HG02759 (cell line): ENCODE data around the gene ADRB1.
A peak's percentile ranks its signal among the peaks of the same experiment; 100 is the strongest.

Source experiments
- ATAC-seq: cut with Tn5 transposase; IDR thresholded peaks from one replicate; pipeline ENCODE4 v1.9.1; 2021; ENCODE audit warnings: mild to moderate bottlenecking, moderate library complexity; ENCODE audit not compliant: unreplicated experiment

ADRB1 gene

DNA sequence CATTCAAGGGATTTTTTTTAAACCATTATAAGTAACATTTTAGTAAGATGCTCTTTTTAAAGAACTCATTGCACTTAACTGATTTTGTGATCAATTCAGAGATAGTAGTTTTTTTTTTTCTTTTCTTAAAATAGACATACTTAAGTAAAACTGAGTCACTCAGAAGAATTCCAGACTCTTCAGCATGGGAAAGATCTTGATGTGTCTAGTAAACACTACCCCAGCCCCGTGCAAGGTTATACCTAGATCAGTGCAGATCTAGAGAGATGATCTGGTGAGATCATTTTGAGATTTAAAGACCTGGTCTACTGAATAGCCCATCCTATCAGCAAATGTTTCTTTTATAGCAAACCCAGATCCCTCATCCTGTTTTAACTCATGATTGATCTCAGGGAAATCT, 8.6 kb downstream of the ADRB1 start:
- no peak for ATAC-seq

DNA sequence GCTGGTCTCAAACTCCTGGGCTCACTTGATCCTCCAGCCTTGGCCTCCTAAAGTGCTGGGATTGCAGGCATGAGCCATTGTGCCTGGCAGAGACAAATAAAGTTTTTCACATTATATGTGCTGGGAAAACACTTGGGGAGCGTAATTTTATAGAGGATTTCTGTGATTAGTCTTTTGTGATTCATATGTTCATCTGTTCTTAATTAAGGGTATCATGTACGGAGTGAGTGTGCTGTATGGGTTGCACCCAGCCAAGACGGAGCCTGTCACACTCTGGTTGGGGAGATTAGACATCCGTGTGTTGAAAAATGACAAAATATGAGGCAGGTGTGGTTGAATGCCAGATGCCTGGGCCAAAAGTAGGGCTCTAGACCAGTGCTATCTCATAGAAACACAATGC, 10.3 kb downstream of the ADRB1 start:
- ATAC-seq: no peak

DNA sequence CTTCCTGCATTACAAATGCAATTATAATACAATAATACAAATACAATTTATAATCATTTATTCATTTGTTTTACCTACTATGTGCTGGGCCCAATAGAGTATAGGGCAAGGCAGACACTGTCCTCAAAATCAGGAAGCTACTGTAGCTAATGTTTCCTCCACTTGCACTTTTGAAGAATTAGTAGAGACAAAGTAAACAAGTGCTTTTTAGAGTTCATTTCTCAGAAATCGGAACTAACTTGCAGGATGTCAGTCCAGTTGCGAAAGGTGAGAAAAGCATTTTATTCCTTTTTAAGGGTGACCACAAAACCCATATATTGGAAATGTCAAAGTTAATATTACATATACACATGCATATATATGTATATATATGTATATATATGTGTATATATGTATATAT, 14.2 kb downstream of the ADRB1 start:
- no peak for ATAC-seq

DNA sequence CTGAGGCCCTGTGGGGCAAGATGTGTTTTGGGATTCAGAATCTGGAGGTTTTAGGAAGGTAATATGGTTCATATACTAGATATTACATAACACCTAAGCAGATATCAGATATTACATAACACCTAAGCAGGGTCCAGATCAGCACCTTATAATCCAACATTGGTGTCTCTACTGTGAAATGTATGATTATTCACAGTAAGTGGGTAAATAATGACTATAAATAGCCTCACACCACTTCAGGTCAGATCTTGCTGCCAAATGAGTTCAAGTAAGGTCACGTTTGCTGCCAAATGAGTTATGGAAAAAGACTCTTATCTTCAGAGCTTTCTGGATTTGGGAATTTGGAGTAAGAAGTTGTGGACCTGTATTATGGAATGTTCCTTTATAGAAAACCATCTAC, 14.6 kb downstream of the ADRB1 start:
- no peak for ATAC-seq

DNA sequence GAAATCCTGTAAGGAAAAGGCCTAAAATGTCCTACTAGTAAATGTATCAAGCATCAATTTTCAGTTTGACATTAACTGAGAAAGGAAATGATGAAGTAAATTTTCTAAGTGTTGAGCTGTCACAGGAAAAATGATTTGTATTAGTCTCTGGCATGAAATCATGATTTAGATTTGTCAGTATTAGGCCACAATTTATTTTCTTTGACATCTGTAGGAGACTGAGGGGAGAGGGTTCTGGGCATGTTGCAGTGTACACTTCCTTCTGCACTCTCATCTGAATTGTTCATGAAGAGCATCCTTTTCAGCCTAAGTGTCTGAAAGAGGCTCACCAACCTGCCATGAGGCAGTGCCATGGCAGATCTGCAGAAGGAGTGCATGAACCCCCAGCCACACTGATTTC, 15.9 kb downstream of the ADRB1 start:
- no peak for ATAC-seq

DNA sequence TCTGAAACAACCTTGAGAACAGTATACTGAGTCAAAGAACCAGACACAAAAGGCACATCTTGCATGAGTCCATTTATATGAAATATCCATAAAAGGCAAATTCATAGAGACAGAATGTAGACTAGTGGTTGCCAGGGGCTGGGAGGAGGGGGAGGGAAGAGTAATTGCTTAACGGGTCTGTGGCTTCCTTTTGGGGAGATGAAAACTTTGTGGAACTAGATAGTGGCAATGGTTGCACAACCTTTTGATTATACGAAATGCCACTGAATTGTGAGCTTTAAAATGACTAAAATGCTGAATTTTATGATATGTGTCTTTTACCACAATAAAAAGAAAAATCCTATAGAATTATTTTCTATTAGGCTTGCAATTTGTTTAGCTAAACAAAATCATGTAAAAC, 16.8 kb downstream of the ADRB1 start:
- ATAC-seq: no peak

DNA sequence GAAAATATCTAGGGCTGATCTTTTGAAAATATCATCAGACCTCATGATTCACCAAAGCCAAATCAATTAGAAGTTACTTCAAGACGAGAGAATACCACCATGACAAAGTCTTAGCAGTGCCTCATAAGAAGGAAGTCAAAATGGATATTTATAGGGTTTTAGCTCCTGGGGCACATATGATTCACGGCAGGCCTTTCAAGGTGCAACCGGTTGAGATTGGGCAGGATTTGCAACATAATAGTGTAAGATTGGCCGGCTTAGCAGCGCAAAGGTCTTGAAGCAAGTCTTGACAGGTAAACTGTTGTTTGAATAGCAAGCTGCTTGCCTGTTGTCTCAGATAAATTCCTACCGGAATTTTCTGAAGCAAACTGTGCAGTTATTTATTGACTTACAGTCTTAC, 17.5 kb downstream of the ADRB1 start:
- ATAC-seq: no peak

DNA sequence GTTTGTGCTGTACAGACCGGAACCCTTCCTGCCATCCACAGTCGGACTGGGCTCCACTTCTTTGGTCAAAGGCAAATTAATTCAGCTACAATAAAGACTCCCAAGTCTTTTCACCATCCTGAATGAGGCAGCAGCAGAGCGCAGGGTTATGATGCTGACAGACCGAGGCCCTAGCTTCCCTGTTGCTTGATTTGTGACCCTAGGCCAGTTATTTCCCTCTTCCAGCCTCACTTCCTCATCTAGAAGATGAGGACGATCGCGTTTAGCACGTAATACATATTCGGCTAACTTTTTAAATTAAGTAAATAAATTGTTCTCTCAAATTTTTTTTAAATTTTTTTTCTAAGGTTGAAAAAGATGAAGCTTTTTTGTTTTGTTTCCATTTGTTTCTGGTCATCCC, 18.1 kb downstream of the ADRB1 start:
- ATAC-seq: no peak

DNA sequence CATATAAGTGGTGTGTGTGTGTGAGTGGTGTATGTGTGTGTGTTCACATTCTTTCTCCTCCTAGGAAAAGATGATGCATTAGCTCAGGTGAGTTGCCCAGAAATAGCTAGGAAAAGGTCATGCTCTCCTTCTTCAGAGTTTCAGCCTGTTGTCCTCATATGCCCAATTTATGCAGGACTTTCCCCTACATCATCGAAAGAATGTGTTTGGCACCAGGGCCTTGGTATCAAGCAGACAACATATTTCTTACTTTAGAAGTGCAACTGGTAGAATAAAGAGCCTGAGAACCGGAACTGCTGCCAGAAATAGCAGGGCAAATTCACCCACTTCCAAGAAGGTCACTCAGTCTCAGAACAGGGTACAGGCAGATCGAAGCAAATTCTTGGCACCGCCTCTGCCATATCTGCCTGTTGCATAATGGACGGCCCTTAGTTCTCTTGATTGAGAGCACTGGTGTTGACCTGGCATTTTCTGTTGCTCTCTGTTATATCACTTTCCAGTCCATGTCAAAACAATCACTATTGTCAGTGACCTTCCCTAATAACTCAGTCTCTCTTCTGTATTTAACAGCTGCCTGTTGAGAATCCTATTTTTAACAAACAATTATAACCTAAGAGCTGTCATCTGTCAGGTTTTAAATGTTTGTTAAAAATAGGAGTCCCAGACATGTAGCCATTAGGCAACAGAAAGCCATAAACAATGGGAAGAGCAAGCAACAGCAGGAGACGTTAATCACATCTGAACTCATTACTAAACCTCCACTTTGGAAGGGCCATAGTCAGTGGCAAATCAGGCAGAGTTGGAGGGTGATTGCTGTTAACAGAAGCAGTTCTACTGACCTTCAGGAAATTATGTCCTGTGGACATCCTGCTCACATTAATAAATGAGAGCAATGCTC, 20.7 kb downstream of the ADRB1 start:
- no peak for ATAC-seq

DNA sequence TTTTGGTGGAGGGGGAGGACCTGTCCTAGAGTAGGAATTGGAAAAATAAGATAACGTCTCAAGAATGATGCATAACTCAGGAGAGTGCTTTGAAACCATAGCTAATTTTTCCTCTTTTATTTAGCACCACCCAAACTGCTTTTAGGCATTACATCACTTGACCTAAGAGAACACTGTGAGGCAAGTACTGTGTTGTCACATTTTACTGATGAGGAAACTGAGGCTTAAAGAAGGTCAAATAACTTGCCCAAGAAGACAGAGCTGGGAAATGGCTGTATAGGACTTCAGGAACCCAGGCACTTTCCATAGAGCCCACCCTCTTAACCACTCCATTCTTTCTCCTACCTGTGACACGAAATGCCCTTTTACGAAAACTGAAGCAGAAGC, 21.4 kb downstream of the ADRB1 start:
- ATAC-seq: no peak

DNA sequence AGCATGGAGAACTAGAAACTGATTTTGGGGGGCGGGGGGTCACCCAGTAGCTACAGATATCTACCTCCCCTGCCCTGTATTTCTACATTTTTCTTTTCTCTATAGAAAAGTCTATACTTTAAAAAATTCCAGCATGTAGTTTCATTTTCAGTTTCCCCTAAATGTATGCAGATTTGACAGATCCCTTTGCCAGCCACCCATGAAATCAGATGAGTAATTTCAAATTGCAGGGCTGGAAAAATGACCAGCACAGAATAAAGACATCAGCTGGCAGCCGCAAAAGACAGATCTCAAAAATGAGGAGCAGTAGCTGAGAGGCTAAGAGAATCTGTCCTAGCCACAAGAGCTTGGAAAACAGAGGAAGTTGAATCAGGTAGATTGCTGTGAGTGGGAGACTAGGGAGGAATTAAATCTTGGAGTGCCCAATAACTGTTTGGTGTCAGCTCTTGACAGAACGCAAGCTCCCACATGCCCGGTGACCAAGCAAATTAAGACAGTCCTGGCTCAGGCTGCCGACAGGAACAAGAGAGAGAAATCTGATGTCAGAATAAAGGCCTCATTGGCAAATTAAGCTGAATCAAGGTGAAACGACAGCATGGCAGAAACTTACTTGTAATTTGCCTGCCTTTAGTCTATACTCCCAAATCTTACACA, 24.5 kb downstream of the ADRB1 start:
- ATAC-seq: no peak

DNA sequence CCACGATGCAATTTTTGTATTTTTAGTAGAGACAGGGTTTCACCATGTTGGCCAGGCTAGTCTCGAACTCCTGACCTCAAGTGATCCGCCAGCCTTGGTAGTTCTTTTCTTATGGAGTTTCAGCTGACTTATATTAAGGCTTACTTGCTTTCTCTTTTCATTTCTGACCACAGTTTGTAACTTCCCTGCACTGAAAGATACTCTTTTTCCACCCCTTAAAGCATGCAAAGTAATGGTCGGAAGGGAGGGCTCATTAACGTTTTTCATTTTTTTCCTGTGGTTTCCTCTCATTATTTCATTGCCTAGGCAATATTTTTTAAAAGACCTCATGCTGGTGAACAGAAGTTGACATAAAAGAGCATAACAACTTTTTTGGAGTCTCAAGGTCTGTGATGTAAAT, 27.0 kb downstream of the ADRB1 start:
- no peak for ATAC-seq

DNA sequence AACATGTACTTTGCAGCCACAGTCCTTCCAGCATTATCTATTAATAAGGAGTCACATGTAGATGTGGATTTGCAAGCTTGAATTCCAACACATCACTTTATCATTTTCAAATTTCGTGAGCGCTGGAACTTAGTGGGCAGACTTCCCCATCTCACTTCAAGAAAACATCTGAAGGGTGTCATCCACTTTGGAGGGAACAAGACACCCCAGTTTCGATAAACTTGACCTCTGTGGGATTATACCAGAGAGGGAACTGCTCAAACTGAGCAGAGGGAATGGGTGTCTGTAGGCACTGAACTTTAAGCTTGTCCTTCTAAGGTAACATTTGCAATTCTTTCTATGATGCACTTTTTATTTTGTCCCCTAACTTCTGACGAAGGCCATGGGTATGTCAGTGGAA, 27.5 kb downstream of the ADRB1 start:
- no peak for ATAC-seq

DNA sequence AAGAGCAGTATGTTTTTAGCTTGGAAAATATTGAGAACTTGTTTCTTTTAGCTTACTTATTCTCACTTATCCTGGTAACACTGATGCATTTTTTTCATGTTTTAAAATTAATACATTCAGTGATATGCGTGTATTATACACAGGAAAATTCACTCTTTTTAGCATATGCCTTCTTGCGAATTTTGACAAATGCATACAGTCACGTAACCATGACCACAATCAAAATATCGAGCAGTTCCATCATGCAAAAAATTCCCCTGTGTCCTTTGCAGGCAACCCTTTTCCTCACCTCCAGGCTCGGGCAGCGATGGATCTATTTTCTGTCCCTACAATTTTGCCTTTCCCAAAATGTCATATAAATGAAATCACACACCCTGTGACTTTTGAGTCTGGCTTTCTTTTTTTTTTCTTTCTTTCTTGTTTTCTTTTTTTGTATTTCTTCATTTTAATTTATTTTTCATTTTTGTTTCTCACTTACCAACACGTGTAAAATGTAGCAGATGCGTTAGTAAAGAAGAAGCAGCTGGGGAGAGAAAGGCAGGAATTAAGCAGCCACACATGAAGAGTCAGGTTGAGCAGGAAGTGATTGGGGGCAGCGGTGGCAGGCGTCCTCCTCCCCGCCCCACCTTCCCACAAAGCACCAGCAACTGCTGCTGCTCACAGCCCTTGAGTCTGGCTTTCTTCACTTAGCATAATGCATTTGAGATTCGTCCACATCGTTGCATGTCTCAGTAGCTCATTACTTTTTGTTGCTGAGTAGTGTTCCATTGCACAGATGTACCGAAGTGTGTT, 29.9 kb downstream of the ADRB1 start:
- ATAC-seq: peak; percentile 56

DNA sequence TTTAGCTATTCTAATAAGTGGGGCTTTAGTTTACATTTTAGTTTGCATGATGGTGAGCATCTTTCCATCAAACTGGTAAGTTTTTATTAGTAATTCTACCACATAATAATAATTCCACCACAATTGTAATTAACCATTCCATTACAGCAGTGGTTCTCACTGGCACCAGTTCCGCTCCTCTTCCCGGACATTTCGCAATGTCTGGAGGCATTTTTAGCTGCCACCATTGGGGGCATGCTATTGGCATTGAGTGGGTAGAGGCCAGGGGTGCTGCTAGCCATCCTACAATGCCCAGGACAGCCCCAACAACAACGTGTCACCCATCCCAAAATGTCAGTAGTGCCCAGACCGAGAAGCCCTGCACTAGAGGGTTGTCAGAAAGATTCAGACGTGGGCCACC, 31.4 kb downstream of the ADRB1 start:
- no peak for ATAC-seq

DNA sequence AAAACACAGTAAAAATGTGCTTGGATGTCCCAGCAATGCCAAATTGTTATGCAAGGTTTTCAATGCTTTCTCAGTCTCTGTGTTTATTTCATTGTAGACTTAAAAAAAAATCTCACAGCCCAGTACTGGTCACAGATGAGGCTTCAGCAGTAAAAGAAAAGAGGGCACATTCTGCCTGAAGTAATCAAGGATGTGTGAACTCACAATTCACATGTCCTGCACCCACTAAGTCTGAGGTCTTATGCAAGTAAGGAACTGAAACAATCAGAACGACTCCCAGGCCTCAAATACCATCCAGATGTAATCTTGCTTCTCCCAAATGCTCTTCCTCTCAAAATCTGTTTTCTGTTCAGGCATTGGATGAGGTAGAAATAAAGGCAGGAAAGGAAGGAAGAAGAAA, 33.7 kb downstream of the ADRB1 start:
- ATAC-seq: no peak

DNA sequence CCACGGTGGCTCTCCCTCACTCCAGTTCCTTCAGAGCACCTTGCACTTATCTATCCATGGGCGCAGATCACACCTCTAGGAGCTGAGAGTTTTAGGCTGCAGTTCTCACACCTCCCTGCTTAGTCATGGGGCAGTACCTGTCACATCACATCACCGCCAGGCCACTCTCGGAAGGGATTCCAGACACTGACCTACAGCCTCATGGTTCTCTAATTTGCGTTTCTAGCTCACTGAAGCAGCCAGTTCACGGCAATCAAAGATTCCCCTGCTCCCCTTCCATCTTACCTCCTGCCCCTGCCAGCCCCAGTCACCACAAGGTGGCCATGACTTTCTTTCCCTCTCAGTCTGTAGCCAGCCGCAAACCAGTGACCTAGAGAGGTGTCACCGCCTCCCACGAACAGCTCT, 34.2 kb downstream of the ADRB1 start:
- peak; percentile 63 for ATAC-seq

DNA sequence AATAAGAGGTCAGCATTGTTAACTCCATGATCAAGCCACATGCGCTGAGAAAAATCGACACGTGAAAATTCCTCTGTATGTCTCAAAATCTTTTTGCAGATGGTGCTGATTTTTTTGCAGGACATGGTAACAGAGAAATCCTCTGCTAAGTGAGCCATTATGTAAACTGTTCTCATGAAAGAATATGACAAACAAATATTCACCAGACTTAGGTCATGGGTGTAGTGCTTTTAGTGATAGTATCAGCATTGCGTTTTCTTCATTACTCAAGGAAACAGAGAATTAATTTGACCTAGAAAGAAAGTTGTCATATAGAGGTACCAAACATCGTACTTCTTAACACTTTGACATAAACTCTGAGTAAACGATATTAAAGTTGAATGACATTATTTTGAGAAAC, 34.7 kb downstream of the ADRB1 start:
- ATAC-seq: no peak

DNA sequence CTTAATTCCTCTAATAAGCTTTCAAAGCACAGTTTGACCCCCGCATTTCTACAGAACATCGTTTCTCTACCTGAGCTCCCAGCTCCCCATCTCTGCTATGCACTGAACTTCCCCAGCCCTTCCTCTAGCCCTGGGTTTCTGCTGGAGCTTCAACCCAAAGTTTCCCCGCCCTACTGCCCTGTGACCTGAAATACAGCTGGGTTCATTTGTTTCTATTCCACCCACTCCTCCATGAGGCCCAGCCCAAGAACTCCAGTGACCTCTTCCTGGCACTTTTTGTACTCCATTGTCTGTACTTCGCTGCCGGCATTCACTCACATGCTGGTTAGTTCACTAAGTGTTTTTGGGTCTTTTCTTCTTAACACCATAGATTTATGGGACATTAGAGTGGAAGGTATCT, 35.8 kb downstream of the ADRB1 start:
- no peak for ATAC-seq

DNA sequence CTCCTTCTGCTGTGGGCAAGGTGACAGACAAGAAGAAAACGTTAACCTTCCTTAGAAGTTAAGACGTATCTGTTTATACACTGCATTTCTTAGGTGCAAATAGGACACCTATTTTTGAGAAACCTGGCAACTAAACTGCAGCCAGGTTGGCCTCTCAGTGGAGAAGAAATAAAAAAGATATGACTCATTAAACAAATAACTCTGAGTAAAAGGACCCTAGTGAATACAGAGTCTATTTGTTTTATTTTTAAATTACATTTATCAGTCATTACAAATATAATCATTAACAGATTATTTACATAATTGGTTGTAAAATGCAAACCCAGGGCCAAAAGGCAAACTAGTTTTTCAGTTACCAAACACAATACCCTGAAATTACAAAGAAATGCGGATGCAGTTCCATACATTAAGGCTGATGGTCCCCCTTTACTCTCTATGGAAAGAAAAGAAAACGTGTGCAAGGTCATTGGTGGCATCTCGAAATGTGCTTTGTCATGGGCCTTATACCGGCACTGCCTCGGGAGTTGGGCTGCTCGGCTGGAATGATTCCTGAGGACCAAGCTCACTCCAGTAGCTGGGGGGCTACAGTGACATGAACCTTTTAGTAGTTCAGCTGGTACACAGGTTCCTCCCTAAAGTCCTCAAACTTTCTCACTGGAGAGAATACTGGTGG, 38.4 kb downstream of the ADRB1 start:
- no peak for ATAC-seq

DNA sequence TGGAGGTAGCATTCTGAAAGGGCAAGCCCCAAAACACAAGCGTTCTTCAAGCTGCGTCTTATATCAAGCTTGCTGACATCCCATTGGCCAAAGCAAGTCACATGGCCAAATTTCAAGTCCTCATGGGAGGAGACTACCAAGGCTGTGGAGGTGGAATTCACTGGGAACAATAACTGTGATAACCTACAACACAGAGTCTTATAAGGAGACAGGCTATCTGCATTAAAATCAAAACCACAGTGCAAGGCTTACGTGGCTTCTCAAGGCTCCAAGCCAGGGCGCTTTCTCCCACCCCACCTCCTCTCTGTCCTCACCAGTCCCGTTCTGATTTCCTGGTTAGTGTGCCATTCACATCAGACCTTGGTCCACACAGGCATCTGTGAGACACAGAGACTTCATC, 39.4 kb downstream of the ADRB1 start:
- no peak for ATAC-seq
